CD4-positive, alpha-beta T cell treated with Interleukin-1 beta for 1 hour (primary cell): ENCODE data around the gene BASP1.
"Not testable (repeated sequence)": the region's sequence is repeated elsewhere in the genome, so short reads cannot be mapped to it uniquely, and the experiment has no call there.

Source experiments
- DNase-seq, 2 donors: peaks; one replicate each; pipeline ENCODE4 v3.0.0-alpha.2; 2020 to 2022

Gene BASP1

GRCh38 chr5:17257705-17258273, 40.4 kb downstream of the BASP1 start:
- DNase-seq: peak in 1 of 2 donors; percentile 25

- no peak for DNase-seq
Measured at GRCh38 chr5:17258431-17258830, 41.0 kb downstream of the BASP1 start.

- not testable (repeated sequence) for DNase-seq
Measured at GRCh38 chr5:17259012-17259411, 41.6 kb downstream of the BASP1 start.

DNA sequence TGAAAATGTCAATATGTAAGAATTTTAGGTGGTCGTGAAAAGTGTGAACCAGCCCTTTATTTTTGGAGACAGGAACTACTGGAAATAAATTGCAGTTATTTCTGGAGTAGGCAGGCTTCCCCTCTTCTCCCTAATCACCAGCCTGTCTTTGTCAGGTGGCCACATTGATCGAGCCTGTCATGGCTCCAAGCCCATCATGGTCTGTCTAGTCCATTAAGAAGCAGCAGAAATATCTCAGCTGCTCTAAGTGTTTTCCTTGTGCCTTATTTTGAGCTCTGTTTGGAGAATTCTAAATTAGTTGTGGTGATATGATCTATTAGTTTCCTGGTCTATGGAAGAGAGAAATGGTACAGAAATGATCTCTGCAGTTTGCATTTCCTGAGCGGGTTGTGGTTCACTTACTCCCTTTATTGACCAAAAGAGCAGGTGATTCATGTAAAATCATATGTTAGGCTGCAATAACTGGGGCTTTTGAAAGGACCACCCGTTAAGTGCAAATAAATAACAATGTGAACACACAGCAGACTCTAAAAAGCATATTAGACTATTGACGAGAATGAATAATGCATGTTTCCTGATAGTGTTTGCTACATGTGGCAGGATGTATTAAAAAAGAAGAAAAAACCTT, 42.3 kb downstream of the BASP1 start:
- no peak for DNase-seq

DNA sequence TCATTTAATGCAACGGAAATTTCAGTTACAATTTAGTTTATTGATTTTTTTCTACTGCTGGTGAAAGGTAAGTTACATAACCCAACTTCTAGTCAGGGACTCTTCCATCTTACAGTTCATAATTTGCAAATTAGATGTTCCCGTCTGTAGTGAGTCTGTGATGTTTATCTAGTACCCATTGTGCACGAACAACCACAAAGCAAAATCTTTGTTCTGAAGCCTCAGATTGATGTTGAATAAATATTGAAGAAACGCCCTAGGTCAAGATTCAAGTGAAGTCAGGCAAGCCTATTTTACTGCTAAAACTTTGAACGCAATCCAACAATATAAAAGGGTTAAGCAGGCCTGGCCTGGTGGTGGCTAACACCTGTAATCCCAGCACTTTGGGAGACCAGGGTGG, 43.1 kb downstream of the BASP1 start:
- DNase-seq: no peak

DNA sequence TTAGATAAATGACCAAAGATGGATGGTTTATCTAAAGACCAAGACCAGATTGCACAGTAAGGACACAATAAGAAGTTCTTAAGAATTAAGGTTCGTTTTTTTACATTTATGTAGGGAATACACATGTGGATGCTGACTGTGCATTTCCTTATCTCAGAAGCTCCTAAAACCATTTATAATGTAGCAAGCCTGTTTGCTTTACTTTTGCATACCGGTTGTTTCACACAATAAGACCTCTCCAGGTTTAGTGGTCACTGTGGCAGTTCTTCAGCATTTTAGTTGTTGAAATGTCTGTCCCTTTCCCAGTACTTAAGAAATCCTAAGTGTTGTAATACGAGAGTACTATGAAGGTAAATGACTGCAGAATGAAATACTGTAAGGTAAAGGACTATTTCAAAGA, 43.6 kb downstream of the BASP1 start:
- DNase-seq: no peak

- no peak for DNase-seq
Measured at GRCh38 chr5:17265041-17265440, 47.6 kb downstream of the BASP1 start.

GRCh38 chr5:17267106-17267505, 49.7 kb downstream of the BASP1 start:
- no peak for DNase-seq

GRCh38 chr5:17269201-17269600, 51.8 kb downstream of the BASP1 start:
- no peak for DNase-seq

GRCh38 chr5:17272111-17272510, 54.7 kb downstream of the BASP1 start:
- no peak for DNase-seq

DNA sequence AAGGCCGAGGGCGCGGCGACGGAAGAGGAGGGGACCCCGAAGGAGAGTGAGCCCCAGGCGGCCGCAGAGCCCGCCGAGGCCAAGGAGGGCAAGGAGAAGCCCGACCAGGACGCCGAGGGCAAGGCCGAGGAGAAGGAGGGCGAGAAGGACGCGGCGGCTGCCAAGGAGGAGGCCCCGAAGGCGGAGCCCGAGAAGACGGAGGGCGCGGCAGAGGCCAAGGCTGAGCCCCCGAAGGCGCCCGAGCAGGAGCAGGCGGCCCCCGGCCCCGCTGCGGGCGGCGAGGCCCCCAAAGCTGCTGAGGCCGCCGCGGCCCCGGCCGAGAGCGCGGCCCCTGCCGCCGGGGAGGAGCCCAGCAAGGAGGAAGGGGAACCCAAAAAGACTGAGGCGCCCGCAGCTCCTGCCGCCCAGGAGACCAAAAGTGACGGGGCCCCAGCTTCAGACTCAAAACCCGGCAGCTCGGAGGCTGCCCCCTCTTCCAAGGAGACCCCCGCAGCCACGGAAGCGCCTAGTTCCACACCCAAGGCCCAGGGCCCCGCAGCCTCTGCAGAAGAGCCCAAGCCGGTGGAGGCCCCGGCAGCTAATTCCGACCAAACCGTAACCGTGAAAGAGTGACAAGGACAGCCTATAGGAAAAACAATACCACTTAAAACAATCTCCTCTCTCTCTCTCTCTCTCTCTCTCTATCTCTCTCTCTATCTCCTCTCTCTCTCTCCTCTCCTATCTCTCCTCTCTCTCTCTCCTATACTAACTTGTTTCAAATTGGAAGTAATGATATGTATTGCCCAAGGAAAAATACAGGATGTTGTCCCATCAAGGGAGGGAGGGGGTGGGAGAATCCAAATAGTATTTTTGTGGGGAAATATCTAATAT, 58.1 kb downstream of the BASP1 start:
- no peak for DNase-seq

DNA sequence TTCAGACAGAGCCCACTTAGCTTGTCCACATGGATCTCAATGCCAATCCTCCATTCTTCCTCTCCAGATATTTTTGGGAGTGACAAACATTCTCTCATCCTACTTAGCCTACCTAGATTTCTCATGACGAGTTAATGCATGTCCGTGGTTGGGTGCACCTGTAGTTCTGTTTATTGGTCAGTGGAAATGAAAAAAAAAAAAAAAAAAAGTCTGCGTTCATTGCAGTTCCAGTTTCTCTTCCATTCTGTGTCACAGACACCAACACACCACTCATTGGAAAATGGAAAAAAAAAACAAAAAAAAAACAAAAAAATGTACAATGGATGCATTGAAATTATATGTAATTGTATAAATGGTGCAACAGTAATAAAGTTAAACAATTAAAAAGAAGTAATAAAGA, 59.0 kb downstream of the BASP1 start:
- DNase-seq: no peak

GRCh38 chr5:17277907-17278306, 60.5 kb downstream of the BASP1 start:
- DNase-seq: no peak

GRCh38 chr5:17278931-17279330, 61.5 kb downstream of the BASP1 start:
- no peak for DNase-seq

DNA sequence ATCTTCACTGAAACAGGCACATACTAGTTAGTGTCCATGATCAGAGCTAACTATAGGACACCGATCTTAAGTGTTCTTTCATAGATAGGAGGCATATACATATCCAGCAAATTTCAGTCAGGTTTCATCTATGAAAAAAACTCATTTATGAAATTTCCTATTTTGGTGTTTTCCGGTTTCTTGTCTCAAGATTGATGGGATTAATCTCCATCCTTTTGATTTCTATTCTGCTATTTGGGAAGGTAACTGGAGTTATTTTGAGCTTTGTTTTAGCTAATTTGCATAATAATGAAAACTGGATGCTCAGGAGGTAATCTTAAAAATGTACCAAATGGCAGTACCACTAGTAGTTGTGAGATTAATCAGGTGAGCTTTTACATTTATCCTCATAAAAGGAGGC, 62.1 kb downstream of the BASP1 start:
- no peak for DNase-seq

- DNase-seq: peak in 1 of 2 donors; percentile 71
Measured at GRCh38 chr5:17282283-17283120, 65.1 kb downstream of the BASP1 start.

GRCh38 chr5:17283121-17283415, 65.6 kb downstream of the BASP1 start:
- DNase-seq: no peak

- no peak for DNase-seq
Measured at GRCh38 chr5:17287501-17288155, 70.2 kb downstream of the BASP1 start.

- no peak for DNase-seq
Measured at GRCh38 chr5:17288570-17288969, 71.1 kb downstream of the BASP1 start.

DNA sequence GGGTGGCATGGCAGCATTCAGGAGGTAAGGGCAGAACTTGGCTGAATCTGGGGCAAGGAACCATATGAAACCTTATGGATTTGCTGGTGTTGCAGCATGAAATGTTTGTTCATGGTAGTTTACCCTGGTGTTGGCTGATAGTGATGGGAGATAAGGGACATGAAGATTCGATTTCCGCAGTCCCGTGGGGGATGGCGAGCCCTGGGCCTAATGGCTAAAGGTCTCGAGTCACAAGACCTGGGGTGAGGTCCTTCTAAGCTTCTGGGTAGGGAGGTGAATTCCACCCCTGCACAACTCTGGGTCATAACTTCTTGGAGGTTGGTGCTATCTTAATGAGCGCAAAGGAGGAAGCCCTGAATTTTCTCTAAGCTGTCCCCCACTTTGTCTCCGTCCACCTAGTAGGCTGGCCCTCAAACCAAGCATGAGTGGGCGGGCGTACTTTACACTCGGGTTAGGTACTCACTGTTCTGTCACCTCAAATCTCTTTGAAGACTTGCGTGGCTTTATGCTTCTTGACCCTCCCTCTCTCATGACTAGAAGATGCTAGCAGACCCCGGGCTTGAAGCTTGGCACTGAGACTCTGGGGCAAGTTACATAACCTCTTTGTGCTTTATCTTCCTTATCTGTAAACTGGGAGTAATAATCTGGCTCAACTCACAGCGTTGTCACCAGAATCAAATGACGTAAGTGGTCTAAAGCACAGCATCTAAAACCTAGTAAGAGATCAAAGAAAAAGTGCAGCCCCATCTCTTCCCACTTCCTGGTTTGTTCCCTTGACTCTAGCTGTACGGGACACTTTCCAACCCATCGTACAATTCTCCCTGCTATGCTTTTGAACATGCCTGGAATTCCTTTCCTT, 72.5 kb downstream of the BASP1 start:
- DNase-seq: no peak

- DNase-seq: no peak
Measured at GRCh38 chr5:17290540-17290974, 73.1 kb downstream of the BASP1 start.
